HG02852 (cell line): Measurements from ENCODE around the gene HOMER3.
"Not testable (repeated sequence)": the region's sequence is repeated elsewhere in the genome, so short reads cannot be mapped to it uniquely, and the experiment has no call there.

Experiments
- ATAC-seq: cut with Tn5 transposase; IDR thresholded peaks from one replicate; pipeline ENCODE4 v1.9.1; 2021; ENCODE audit warnings: mild to moderate bottlenecking, moderate library complexity; ENCODE audit not compliant: unreplicated experiment

Gene HOMER3

DNA sequence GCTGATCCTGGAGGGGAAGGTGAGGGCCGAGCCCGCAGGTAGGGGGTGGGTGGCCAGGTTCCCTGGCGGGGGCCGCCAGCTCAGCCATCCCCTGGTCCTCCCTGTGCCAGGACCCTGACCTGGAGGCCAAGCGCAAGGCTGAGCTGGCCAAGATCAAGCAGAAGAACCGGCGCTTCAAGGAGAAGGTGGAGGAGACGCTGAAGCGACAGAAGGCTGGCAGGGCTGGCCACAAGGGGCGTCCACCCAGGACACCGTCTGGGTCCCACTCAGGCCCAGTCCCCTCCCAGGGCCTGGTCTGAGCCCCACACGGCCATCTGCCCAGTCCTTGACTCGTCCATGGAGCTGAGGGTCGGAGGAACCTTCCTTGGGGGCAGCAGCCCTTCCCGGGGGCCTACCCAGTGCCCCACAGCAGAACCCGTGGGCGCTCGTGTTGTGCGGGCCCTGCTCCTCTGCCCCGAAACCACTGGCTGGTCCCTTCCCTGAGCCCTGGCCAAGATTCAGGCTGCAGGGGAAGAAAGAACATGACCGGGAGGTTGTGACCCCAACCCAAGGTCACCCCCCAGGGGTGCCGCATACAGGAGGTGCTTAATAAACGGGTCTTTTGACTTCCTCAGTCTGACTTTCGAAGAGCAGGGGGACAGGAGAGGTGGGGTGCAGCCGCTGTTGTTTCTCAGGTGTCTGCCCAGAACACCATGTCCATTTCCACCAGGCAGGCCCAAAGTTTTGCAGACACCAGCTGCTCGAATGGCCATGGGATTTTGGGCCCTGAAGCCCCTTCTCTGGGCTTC, 12.8 kb downstream of the HOMER3 start:
- ATAC-seq: no peak

DNA sequence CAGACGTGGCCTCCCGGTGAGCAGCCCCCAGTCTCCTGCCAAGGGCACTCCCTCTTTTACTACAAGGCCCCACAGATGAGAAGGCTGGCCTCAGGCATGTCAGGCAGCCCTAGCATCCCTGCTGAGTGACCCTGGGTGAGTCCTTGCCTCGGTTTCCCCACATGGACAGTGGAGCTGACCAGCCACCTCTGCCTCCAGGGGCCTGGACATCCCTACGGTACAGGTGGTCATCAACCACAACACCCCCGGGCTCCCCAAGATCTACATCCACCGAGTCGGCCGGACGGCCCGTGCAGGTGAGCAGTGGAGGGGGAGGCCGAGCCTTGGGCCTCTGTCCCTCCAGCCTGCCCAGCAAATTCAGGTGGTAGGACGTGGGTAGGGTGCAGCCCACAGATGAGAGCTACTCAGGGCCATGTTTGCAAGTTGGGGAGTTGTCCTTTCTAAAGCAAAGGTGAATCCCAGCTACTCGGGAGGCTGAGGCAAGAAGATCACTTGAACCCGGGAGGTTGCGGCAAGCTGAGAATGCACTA, 16.3 kb downstream of the HOMER3 start:
- ATAC-seq: no peak

DNA sequence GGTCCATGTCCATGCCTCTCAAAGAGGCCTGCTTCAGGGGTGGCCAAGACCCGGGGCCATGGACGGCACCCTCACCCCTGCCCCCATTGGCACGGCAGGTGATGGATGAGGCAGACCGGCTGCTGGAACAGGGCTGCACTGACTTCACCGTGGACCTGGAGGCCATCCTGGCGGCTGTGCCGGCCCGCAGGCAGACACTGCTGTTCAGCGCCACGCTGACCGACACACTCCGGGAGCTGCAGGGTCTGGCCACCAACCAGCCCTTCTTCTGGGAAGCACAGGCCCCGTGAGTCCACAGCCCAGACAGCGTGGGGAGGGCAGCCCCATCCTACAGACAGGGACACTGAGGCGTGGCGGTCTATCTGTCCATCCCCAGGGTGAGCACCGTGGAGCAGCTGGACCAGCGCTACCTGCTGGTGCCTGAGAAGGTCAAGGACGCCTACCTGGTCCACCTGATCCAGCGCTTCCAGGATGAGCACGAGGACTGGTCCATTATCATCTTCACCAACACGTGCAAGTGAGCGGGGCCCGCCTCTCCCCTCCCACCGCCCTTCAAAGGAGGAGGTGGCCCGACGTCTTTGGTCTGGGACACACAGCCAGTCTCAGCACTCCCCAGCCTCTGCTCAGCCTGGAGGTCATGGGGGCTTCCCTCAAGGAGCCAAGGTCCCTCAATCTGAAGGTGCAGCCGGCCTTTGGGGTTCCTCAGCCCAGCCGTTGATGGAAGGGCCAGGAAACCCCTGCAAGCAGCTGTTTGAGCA, 18.6 kb downstream of the HOMER3 start:
- no peak for ATAC-seq

DNA sequence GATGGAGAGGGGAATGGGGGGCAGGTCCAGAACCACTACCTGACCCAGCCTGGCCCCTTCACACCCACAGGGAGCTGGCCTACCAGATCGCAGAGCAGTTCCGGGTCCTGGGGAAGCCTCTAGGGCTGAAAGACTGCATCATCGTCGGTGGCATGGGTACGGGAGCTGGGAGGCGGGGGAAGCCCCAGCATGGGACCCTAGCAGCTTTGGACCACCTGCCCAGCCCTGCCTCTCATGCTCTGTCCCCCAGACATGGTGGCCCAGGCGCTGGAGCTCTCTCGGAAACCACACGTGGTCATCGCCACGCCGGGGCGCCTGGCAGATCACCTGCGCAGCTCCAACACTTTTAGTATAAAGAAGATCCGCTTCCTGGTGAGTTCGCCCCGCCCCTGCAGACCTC, 19.4 kb downstream of the HOMER3 start:
- ATAC-seq: no peak

DNA sequence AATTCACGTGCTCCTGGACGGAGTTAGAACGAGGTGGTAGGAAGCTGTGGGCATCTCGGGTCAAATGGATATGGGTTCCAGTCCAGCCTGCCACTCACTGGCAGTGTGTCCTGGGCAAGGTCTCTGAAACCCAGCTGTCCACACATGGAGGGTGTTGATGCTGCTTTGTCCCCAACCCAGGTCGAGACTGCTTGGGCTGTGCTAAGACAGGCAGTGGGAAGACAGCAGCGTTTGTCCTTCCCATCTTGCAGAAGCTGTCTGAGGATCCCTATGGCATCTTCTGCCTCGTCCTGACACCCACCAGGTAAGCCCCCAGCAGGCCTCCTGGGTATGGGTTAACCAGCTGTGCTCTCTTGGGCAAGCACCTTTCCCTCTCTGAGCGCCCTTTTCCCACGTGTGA, 20.6 kb downstream of the HOMER3 start:
- ATAC-seq: no peak

DNA sequence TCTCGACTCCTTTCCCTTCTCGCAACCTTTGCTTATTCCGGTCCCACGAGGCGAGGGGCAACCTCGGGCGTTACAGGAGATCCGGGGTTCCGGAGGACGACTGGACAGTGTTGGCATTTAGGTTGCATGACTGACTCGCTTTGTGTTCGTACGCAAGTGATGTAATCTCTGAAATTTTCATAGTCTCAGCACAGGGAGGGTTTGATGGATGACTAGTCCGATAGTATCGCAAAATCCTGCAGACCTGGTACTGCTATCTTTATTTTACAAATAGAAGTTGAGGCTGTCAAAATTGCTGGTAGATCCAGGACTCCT, 21.2 kb downstream of the HOMER3 start:
- ATAC-seq: no peak

DNA sequence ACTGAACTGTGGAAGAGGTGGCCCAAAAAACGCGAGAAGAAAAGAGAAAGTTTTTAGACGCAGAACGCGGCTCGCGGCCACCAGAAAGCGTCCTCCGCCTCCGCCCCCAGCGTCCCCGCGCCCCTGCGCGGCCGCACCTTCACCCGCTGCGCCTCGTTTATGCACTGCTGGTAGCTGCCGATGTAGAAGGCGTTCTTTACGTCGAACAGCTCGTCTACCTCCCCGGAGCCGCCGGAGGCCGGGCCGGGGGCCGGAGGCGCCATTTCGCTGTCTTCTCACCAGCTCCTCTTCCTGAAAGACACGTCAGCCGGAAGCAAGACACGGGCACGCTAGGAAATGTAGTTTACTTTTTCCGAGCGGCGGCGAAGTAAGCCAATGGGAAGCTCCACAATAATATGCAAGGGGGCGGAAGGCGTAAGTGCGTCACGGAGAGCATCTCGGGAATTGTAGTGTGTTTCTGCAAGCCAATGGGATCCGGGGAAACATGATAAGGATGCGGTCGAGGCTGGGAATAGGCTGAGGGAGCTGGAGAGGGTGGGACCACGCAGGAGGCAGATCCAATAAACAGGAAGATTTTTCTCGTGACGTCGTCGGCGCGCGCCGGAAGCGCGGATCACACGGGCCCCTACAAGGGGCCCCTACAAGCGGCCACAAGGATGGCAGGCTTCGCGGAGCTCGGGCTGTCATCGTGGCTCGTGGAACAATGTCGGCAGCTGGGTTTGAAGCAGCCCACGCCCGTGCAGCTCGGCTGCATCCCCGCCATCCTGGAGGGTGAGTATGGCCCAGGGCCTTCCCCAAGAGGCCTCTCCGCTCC, 21.7 kb downstream of the HOMER3 start, which contains the start of the genes COPE and DDX49:
TSS of gene COPE (minus strand) at position 302 of the 814 bp plus-strand sequence. CDS start at position 263, 39 bp downstream.
TSS of gene DDX49 (plus strand) at position 630 of the 814 bp plus-strand sequence. CDS start at position 657, 27 bp downstream.
- ATAC-seq: peak; percentile 88

DNA sequence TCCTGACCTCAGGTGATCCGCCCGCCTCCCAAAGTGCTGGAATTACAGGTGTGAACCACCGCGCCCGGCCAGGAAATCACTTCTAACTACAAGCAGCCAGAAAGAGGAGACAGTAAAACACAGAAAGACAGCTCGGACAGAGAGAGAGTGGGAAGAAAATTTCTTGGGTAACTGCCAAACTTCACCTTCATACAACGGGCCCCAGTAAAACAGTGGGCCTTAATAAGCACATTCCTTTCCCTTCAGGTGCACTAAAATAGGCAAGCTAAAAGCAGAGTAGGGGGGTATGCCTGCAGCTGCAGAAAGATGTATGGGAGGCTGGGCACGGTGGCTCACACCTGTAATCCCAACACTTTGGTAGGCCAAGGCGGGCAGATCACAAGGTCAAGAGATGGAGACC, 23.4 kb downstream of the HOMER3 start:
- ATAC-seq: not testable (repeated sequence)

DNA sequence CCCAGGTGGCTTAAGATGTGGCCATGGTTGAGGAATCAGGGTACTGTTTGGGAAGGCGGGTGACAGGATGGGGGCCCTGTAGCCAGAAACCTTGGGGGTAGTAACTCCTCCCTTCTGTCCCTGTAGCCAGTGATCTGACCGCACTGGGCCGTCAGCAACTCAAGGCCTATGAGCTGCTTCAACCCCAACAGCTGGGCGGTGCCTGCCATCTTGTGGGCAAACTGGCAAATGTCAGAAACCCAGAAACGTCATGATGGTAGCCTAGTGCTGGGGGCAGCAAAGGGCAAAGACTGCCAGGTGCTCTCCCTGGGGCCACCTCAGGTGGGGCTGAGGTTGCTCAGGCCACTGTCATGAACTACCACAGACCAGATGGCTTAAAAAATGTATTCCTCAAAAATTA, 25.4 kb downstream of the HOMER3 start:
- ATAC-seq: no peak

DNA sequence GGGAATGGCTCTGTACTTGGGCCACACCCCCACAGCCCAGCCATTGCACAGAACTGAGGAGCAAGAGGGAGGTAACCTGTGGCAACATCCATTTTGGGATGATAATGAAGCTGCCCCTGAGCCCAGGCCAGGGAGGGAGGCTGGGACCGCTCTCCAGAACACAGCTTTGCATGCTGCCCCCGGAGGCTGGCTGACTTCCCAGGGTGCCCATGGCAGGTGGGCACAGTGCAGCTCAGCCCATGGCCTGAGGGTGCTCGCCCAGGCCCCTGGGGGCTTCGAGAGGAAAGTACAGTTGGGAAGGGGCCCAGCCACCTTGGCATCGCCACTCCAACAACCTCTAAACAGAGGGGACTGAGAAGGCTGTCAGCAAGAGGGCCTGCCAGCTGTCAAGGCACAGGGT, 27.6 kb downstream of the HOMER3 start:
- ATAC-seq: no peak

DNA sequence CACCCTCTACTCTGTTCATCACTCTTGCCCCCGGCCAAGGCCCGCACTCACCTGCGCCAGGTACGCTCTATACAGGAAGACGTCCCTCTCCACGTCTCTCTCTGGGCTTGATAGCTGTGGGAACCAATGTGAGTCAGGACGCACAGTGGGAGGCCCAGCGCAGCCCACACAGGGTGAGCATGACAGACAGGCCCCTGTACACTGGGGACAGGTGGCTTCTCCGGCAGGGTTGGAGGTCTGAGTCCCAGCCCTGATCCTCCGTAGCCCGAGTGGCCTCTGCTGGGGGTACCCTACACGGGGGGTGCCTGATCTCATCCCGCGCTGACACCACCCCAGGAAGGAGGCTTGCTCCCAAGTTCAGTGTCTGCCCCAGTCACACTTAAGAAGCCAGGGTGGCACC, 28.1 kb downstream of the HOMER3 start:
- ATAC-seq: no peak

DNA sequence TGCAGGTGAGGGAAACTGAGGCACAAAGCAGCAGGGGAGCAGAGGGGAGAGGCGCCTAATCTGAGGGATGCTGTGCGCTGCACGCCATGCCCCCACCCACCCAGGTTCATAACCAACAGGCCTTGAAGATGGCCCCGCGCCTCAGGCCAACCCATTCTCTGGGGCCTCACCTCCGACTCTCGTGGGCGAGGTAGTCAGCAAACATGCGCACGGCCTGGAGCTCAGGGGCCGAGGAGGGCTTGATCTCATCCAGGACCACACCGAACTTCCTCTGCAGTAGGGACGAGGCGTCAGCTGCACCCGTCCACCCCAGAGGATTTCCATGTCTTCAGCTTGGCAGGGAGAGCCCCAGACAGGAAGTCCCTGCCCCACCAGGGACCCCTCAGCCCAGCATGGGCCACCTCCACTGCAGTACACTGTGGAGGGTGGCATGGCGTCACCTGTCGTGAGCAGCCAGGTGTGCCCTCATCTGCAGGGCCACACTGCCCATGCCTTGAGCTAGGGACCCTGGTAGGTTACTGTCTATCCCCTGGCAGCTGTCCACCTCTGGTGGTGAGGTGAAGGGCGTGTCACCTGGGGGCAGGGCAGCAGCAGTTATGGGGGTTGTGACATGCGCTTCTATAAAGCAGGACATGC, 30.1 kb downstream of the HOMER3 start:
- no peak for ATAC-seq

DNA sequence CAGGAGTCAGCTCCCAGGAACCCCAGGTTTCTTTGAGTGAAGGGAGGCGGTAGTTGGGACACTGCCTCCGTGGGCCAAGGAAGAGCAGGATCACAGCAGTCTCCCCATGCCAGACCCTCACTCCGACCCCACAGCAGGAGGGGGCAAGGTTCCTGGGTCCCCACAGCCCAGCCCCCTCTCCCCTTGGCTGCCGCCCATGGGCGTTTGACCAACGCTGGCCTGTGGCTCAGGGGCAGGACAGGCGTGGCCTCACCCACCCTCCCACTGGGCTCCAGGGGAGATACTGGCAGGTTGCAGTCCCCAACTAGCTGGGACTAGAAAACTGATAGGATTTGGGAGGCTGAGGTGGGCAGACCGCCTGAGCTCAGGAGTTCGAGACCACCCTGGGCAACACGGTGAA, 31.0 kb downstream of the HOMER3 start:
- no peak for ATAC-seq

DNA sequence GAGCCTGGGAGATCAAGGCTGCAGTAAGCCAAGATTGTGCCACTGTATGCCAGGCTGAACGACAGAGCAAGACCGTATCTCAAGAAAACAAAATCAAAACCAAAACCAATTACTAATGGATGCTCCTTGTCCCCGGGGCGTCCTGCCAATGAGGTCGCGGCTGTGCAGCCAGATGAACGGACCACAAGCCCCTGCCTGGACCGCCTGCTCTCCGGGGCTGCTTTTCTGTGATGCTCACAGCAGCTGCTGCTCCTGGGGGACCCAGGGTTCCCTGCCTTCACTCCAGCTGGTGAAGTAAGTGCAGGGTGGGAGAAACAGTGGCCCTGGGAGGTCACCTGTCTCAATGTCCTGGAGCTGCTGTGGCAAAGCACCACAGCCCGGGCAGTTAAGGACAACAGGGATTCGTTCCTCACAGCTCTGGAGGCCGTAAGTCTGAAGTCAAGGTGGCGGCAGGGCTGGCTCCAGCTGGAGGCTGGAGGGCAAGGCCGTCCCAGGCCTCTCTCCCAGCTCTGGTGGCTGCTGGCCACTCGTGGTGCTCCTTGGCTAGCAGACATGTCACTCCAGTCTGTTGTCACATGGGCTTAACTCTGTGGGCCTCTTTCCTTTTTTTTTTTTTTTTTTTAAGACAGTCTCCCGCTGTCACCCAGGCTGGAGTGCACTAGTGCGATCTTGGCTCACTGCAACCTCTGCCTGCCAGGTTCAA, 31.9 kb downstream of the HOMER3 start:
- no peak for ATAC-seq

DNA sequence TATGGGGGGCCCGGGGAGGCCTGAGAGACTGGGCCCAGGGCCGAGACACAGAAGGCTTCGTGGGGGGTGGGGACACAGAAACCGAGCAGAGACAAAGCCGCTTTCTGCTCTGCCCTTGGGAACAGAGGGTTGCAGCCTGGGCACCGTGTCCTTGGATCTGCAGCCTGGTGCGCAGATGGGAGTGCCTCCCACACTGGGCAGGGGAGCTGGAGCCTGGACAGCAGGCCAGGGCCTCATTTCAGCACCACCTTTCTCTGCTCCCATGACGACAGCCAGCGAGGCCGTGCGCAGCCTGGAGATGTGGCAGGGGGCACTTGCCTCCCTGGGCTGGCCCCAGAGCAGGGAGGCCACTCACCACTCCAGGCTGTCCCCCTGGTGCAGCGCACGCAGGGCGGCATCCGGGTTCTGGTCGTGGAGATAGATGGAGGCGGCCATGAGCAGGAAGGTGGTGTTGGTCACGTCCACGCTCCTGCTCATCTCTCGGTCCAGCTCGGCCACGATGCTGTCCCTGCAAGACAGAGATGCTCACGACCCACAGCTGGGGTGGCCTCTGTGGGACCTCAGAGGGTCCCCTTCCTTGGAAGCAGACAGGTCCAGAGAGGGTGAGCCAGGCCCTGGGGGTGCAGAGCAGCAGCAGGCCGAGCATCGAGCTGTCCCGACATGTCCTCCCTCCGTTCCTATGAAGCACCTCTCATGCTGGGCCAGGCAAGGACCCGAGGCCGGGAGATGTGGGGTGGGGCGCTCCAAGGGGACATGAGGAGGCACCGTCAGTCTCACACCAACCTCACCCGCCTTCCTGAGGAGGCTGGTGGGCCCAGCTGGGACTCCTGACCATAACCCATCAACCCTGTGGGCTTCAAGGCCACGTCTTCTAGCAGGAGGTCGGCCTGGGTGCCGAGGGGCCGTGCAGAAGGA, 34.2 kb downstream of the HOMER3 start:
- no peak for ATAC-seq

DNA sequence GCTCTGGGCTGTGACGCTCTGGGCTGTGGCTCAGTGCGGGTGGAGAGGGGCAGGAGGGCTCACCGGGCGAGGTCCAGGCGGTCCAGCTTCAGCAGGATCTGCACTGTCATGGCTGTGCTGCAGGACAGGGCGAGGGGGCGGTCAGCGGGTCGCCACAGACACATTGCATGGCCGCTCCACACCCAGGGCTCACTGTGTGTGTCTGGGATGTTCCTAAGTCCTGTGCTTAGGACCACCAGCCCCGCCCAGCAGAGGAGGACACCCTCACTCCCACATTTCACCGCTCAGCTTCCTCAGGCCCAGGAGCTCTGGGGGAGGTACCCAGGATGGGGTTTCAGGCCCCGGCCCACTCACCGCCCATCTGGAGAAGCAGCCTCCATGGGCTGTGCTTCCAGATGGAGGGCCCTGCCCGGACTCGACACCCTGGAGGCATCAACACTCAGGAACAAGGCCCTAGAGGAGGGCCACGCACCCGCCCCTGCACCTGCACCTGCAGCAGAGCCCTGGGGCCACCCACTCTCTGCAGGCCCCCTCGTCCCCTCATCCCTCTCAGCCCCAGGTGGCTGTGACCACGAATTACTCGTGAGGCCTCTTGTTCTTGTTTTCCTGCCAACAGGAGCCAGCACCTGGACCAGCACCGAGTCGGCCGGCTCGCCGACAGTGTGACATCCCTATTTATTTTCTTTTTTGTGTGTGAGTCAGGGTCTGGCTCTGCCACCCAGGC, 35.3 kb downstream of the HOMER3 start:
- no peak for ATAC-seq

DNA sequence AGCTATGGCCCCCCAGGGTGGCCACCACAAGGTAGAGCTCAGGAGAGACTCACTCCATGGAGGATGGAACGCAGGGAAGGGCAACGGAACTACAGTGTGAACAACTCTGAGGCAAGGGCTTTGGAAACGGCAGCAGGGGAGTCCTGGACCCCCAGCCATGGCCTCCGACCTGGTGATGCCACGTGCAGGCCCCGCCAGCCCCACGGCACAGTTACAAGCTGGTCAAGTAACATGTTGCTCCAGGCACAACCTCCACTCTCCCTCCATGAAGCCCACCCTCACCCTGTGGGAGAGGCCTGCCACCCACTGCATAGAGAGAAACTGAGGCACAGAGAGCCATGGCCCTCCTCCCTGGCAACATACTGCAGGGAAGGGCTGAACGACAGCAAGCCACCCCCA, 36.0 kb downstream of the HOMER3 start:
- no peak for ATAC-seq

DNA sequence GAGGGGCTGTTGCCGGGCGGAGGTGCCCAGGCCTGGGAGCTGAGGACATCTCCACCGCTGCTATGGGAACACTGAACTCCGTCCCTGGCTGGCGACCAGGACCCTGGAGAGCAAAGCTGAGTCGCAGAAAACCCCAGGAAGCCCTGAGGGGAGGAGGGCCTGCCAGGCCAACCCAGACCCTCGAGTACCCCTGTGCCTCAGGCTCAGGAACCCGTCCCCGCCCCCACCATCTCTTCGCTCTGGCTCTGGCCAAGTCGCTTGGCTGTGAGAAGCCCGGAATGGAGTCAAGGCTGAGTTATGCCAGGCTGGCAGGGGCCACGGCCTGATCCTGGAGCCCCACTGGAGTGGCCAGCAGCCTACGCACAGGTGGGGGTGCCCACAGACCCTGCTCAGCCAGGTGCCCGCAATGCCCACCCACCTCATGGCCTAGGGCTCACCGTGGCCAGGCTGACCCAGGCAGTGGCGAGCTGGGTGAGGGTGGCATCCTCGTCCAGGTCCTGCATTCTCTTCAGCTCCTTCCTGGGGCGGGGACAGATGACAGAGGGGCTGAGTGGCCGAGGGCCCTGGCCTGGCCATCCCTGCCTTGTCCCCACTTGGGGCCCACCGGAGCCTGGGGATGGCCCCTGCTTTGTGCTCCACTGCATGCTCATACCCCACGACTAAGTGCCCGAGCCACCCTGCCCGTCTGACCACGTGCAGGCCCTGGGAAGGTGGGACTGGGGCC, 36.5 kb downstream of the HOMER3 start:
- ATAC-seq: no peak
